IPS-NIHi11 (cell line): Measurements from ENCODE around the gene ABHD16B.
"Not testable (repeated sequence)": the region's sequence is repeated elsewhere in the genome, so short reads cannot be mapped to it uniquely, and the experiment has no call there.

Experiments
- DNase-seq: peaks from one replicate; pipeline ENCODE4 v3.0.0; 2012; ENCODE audit warnings: mixed read lengths, low spot score

ABHD16B gene

GRCh38 chr20:63878899-63879663 lies 17.8 kb downstream of the ABHD16B start:
- DNase-seq, result no peak

GRCh38 chr20:63880901-63881300 lies 19.6 kb downstream of the ABHD16B start:
- DNase-seq, result not testable (repeated sequence)

- DNase-seq, result peak; percentile 49
Observed at GRCh38 chr20:63881451-63882226, 20.3 kb downstream of the ABHD16B start.

DNA sequence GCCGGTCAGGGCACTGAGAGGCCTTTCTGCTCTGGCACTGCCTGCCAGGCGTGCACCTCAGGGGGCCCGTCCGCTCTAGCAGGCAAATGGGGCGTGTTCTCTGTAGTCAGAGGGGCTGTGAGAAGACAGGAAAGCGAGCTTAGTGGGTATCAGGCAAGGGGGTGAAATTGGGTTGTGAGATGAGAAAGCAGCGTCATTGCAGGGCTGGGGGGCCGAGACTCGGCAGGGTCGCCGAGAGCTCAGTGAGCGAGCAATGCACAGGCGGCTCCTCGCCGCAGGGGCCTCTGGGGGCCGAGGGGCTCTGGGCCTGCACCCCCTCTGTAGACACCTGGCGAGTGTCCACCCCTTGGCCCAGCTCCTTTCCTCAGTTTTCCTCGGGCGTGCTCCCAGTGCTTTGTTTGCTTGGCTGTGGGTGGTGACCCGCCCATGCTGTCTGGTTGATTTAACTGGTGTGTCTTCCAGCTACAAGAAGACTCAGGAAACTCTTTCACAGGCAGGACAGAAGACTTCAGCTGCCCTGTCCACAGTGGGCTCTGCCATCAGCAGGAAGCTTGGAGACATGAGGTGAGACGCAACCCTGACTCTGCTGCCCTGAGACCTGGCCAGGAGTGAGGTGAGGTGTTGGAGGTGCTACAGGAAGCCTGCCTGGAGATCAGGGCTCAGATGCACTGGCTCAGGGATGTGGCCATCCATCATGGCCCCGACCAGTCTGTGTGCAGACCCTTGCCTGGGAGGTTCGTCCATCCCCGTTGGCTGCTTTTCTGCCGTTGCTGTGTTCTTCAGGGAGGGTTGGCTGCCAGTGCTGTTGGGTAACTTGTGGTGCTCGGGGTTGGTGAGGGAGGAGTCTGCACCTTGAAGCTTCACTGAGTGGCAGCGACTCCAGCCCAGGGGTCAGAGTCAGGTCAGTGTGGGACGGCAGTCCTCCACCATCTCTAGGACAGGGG lies 21.2 kb downstream of the ABHD16B start:
- no peak for DNase-seq

DNA sequence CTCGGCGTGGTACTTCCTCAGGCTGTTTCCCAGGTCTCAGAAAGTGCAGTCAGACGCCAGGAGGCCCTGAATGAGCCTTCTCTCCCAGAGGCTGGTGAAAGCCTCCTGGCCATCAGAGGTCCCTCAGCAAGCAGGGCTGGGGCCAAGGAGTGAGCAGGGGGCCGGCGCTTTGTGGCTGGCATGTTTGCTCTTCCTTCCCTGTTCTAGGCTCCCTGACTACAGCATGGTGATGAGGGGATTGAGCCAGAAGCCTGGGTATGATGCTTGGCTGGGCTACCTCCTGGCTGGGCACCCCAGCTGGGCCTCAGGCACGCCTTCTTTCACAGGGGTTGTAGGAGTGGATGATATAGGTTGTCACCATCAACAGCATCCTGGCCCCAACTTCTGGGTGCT lies 21.9 kb downstream of the ABHD16B start:
- no peak for DNase-seq

GRCh38 chr20:63884506-63885263 lies 23.4 kb downstream of the ABHD16B start:
- no peak for DNase-seq

- no peak for DNase-seq
Observed at GRCh38 chr20:63885264-63886053, 24.2 kb downstream of the ABHD16B start.

- DNase-seq, result no peak
Observed at GRCh38 chr20:63886054-63886419, 24.7 kb downstream of the ABHD16B start.

- DNase-seq, result no peak
Observed at GRCh38 chr20:63886921-63887320, 25.6 kb downstream of the ABHD16B start.

GRCh38 chr20:63889241-63890200 lies 28.2 kb downstream of the ABHD16B start:
- DNase-seq, result no peak

- no peak for DNase-seq
Observed at GRCh38 chr20:63890201-63890576, 28.9 kb downstream of the ABHD16B start.

DNA sequence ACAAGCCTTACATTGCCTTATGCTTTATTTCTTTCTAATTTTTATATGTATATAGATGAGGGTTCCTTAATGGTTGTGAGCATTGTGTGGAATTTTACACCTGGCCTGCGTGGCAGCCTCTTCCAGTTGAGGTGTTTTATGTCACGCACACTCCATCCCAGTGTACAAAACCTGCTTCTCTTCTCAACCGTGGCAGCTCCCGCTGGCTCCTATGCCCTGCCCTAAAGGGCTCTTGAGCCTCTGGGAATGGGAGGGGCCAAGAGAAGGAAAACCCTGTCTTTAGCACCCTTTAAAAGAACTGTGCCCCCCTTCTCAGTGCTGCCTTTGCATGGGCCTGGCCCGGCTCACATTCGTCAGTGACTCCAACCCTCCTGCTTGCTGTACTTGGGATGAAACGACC lies 29.3 kb downstream of the ABHD16B start:
- no peak for DNase-seq

DNA sequence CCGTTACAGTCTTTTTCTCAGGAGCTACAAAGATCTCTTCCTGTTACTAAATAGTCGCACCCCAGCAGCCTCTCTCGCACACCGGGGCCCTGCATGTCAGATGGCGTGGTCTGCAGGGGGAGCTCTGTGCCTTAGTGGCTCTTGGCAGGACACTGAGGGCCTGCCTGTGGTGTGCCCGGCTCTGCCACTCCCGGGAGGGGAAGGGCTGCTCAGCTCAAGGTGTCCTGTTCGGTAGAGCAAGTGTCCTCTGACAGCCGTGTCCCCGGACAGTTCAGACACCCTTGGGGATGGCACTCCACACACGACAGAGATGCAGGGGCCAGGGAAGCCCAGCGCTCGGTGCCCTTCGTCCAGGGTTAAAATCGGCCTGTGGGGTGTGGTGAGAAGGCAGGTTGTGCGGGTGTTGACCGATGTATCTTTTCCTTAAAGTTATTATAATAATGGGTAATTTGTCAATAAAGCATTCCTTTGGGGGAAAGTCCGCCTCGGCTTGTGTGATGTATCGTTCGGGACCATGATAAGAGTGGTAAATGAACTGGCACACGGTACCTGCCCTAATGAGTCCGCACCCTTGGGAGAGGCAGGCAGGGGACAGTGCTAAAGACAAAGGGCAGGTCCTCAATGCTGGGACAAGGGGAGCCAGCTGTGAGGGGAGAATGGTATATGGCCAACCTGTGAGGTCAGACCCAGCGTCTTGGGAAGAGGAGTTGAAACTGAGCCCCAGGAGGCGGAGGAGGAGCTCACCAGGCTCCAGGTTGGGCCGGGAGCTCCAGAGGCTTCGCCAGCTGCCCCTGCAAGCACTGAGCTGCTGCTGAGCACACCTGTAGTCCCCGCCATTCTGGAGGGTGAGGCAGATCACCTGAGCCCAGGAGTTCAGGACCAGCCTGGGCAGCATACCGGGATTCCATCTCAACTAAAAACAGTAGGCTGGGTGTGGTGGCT lies 30.0 kb downstream of the ABHD16B start:
- no peak for DNase-seq

- DNase-seq, result no peak
Observed at GRCh38 chr20:63892402-63892801, 31.1 kb downstream of the ABHD16B start.

DNA sequence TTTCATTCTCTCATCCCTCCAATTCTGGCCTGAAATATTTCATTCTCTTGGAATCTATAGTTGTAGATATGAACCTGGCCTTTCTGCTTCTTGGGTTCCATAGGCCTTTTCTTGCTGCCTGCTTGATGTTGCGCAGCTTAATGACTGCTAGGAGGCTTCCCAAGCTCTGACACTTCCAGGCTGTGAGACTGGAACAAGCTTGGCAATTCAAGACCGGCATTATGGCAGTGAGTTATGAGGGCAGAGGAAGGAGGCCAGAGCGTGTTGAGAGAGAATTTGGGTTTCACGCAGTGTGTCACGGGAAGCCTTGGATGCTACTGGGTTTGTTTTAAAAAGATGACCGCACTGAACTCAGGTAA lies 32.7 kb downstream of the ABHD16B start:
- no peak for DNase-seq

DNA sequence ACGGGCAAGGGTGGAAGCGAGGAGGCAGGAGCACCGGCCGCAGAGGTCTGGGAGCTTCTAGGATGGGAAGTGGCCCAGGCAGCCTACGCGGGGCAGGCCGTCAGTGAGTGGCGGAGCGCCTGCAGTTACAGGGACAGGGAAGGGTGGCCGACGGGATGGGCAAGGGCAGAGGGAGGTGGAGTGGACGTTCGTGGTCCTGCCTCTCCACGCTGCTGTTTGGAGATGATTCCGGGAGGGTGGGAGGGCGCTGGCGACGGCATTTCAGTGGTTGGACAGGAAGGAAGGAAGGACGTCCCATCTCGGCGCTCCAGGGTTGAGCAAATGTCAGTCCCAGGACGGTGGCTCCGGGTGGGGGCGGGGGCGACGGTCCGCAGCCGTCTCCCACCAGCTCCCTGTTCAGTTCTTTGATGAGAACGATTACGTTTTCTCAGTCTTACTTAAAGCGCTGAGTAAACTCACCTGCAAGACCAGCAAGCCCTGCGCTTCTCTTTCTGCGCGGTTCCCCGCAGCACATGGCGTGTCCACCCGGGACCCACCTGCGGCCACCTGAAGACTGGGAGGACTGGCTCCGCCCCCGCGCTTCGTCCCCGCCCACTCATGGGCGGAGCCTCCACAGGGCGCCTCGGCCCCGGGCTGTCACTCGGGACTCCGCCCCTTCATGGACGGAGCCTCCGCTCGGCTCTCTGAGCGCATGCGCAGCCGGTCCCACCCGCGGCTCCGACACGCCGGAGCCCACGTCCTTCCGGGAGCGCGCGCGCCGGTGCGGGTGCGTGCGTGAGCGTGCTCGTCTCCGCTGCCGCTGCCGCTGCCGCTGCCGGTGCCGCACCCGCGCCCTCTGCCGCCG lies 33.3 kb downstream of the ABHD16B start, which contains the start of gene DNAJC5:
Gene DNAJC5, plus strand, starts transcription at position 769 of the 844 bp plus-strand sequence. CDS start 33,220 bp downstream, outside the sequence.
- peak; percentile 100 for DNase-seq

DNA sequence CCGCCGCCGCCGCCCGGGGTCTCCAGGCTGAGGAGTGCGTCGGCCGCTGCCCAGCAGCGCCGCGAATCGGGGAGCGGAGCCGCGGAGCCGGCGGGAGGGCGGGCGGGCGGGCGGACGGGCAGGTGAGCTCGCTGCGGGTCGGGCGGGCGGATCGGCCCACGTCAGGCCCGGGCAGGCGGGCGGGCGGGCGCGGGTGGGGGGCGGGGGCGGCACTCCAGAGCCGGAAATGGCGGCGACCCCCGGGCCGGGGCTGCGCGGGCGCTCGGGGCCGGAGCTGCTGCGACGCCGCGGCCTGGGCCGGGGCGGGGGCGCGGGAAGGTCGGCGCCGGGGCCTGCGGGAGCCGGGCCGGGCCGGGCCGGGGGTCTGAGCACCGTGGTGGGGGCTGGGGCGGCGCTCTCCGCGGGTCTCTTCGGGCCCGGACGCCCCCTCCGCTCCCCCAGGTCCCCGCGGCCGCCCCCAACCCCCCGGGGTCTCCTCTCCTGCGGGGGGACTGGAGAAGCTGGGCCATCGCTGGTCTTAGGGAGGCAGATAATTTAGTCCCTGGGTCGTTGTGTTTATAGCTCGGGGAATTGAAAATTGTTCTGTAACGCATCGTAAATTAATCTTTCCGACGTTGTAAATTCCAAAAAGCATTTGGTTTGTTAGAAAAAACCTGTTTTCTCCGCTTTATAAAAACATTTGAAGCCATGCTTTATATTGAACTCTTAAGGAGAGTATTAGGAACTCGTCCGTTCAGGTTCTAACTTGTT lies 34.1 kb downstream of the ABHD16B start:
- no peak for DNase-seq
